ENCODE results near the gene RPL27A. TPM values are rescaled to one million over a fixed set of nuclear protein-coding genes. Genes with fewer than 3 reads are reported as not detected.
"Not testable (repeated sequence)": the region's sequence is repeated elsewhere in the genome, so short reads cannot be mapped to it uniquely, and the experiment has no call there.

Gene RPL27A
- 856 and 1,166 TPM in 2 replicates for total RNA-seq

DNA sequence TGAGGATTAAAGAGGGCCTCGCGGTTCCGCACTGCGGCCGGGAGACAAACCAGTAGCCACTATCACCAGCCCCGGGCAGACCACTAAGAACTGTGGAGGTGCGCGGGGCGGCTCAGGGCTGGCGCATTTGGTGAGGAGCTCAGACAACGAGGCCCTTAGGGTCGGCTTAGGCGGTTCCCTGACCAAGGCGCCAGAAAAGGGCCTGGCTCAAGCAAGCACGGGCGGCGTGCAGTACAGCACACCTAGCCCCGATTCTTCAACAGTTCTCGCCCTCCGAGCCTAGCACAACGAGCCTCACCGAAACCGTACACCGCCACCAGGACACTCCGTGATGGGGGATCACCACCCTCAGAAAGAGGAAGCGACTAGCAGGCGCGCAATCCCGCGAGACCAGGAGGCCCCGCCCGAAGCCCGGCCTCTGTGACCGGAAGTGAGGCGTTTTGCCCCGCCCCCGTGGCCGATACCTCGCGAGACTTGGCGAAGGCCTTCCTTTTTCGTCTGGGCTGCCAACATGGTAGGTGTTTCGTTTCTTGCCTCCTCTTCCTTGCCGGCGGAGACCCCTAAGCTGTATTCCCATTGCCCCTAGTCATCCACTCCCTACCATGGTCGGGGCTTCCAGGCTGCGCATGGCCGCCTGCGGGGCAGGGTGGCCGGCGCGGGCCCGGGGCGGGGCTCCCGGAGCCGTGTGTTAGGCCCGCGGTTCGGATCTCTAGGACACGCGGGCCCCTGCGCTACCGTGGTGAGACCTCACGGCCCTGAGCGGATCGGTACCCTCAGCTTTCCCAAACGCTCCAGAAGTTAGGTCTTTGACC, at the start of gene RPL27A, which contains the start of gene TRIM66:
Gene RPL27A (plus strand): TSS at position 490 of the 812 bp plus-strand sequence. CDS start 22 bp downstream, at position 512.
Gene TRIM66 (minus strand): TSS at position 363 of the 812 bp plus-strand sequence. CDS start 10,391 bp downstream, outside the sequence.
- no peak for DNase-seq (ENCODE audit: extremely low read depth, low read depth, low spot score)

DNA sequence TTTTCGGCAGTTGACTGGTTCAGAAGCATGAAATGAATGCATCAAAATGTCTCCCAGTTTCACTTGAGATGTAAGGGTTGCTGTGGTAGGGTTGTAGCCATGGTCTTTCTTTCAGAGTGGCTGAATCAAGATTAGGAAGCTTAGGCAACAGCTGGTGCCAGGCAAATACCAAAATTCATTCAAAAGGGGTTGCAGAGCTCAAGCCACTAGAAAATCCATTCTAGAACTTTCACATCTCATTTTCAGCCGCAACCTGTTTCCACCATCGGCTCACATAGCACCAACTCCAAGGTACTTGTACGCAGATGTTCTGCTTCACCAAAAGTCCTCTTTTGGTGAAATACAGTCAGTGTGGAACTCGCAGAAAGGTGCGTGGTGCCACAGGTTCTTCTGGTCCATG, 48.1 kb upstream of the RPL27A start:
- DNase-seq (ENCODE audit: extremely low read depth, low read depth, low spot score): no peak

DNA sequence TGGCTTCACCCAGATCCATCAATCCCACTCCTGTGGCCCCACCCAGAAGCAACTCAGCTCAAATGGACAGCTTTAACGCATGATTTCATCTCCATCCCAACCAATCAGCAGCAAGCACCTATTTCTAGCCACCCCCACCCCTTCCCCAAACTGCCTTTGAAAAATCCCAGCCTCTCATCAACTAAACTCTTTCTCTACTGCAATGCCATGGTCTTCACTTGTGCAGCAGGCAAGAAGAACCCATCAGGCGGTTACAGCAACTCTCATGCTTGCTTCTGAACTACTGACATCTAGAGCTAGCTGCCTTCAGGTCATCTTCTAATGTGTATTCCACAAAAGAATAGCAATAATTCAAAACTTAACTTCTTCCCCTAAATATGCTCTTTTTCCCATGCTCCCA, 46.5 kb upstream of the RPL27A start:
- DNase-seq (ENCODE audit: extremely low read depth, low read depth, low spot score): no peak

DNA sequence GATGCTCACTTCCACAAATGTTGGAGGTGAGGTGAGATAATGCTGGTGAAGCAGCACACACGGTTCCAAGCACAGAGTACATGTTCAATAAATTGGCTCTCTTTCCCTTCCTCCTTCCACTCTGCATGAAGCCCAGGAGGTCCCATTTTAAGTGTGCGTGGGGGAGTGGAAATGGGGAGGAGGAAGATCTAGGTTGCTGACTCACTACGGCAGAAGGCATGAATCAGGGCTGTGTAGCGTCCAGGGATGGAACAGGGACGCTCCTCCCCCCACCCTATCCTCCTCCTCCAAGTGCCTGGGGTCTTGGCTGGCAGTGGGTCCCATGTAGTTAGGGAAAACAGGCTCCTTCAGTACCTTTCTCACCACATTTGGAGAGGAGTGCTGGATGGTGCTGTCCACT, 44.3 kb upstream of the RPL27A start:
- DNase-seq (ENCODE audit: extremely low read depth, low read depth, low spot score): no peak

DNA sequence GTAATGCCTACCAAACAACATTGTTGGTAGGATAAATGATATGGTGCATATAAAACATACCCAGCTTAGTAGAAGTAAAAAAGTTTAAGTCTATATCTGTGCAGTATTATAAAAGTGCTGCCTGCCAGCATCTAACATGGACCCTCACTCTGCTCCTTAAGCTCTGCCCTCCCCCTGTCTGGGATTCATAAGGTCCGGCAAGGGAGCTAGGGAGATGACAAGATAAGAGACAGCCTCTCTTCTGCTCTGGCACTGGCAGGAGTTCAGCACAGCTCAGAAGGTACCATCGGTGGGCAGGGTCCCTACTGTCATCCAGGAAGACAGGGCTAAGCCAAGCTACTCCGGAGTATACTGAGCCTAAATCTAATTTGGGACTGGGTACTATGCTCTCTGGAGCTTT, 42.9 kb upstream of the RPL27A start:
- no peak for DNase-seq (ENCODE audit: extremely low read depth, low read depth, low spot score)

DNA sequence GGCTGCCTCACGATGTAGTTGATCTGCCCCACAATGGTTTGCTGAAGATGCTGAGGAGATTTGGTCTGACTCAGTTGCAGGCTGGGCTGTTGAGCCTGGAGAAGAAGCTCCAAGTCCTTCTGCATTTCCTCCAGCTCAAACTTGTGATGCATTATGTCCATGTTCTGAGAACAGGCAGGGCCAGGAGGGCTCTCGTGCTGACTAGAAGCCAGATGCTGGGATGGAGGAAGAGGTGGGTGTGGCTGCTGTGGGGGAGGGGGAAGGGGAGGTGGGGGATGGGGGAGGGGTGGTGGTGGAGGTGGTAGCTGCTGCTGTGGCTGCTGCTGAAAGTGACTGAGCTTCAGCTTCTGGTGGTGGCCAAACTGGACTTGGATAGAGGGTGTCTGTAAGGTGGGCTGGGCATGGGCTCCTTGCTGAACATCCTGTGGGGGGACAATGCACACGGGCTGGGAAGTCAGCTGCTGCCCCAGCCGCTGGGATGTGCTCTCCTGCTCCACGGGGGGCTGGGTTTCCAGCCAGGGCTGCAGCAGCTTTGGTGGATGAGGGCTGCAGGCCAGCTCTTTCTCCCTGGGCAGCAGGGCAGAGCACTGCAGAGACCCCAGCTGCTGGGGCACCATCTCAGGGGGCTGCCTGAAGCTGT, 42.2 kb upstream of the RPL27A start:
- no peak for DNase-seq (ENCODE audit: extremely low read depth, low read depth, low spot score)

DNA sequence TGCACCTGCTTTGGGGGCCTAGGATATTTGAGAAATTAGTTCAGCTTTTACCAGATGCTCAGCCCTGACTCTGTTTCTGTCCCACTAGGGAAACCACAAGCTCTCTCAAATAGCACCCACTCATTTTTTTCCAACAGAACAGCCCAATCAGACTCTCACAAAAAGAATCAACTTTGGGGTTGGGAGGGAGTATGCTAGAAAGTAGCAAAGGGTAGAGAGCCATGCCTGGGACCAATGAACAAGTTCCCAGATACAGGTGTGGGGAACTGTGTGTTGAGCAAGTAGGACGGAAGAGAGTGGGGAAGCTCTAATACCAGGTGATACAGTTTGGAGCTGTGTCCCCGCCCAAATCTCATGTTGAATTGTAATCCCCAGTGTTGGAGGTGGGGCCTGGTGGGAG, 41.3 kb upstream of the RPL27A start:
- no peak for DNase-seq (ENCODE audit: extremely low read depth, low read depth, low spot score)

DNA sequence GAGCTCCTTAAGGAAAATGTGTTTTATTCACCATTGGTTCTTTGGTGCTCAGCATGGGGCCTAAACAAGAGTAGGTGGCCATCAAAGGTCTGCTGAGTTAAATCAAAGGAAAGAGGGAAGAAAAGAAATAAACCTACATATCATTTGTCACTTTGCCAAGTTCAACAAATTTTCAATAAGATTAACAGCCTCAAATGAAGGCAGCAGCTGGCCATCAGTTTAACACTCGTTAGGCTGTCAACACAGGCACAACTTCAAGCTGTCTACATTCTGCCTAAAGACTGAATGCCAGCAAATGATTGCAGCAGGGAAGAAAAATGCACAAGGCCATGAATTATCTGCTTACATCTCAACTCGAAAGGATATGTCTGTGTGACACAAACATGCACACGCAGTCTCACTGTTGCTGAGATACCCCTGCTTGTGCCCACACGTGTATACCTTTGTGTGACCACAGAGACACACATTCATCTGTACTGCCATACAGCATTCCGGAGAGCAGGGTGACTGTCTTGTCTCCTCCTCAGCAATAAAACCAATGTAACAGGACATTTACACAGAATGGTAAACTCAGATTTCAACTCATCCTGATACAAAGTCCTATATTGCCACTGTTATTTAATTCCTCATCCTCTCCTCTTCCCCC, 40.3 kb upstream of the RPL27A start:
- no peak for DNase-seq (ENCODE audit: extremely low read depth, low read depth, low spot score)

DNA sequence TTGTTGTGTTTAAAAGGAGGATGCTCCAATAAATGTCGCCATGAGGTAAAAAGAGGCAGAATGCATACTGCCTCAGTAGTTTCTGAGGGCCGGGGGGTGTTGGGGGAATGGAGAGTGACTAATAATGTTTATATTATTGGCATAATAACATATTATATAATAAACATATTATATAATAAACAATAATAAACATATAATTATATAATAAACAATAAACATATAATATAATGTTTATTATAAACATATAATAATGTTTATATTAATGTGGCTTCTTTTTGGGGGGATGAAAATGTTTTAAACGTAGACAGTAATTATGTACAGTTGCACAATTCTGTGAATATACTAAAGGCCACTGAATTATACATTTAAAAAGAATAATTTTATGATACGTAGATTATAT, 35.7 kb upstream of the RPL27A start:
- DNase-seq (ENCODE audit: extremely low read depth, low read depth, low spot score): no peak

DNA sequence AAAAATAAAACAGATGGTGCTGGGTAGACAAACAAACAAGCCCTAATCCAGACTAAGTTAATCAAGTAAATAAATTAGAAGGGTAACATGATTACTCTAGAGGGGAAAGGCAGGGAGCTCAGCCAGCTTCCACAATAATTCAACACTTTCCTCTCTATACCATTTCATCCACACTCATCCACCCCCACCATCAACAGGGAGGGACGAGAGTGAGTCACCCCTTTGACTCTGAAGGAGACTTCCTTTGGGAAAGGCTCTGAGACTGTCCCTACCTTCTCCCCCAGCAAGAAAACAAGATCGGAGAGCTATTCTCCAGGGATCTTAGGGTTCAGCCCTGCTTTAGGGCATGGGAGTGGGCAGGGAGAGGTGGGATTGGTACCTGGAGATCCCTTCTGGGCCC, 33.2 kb upstream of the RPL27A start:
- no peak for DNase-seq (ENCODE audit: extremely low read depth, low read depth, low spot score)

DNA sequence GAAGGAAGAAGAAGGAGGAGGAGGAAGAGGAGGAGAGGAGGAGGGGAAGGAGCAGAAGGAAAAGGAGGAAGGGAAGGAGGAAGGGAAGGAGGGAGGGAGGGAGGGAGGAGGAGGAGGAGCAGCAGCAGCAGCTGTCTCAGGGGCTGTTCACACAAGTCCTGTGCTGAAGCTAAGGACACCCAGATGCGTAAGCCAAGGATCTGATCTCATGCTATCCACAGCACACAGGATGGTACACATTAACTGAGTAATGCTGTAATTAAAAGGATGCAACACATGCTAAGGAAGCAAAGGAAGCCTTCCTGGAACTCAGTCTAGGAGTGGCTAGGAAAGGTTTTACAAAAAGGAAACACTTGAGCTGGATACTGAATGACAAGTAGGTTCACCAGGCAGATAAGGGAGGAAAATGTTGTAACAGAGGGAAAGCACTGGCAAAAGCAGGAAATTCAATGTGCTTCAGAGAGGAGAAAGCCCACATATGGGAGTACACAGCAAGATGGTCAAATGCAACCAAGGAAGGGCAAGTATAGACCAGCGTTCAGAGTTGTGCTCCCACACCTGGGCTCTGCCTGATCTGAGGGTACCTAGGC, 32.1 kb upstream of the RPL27A start:
- DNase-seq (ENCODE audit: extremely low read depth, low read depth, low spot score): no peak

DNA sequence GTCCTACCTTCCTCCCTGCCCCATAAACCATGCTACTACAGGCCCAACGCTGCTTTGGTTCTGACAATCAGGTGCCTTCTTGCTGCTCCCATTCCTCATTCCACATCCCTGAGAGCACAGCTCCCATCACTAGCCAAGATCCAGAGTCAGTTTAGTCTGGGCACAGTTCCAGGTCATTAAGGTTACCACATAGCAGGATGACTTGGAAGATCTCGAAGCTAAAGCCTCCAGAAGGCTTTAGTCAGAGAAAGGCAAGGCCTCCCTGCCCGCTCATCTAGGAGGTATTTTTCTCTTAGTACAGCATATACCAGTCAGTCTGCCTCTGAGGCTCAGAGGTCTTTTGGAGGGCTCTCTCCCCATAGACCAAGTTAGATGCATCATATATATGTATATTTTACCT, 30.5 kb upstream of the RPL27A start:
- DNase-seq (ENCODE audit: extremely low read depth, low read depth, low spot score): no peak

DNA sequence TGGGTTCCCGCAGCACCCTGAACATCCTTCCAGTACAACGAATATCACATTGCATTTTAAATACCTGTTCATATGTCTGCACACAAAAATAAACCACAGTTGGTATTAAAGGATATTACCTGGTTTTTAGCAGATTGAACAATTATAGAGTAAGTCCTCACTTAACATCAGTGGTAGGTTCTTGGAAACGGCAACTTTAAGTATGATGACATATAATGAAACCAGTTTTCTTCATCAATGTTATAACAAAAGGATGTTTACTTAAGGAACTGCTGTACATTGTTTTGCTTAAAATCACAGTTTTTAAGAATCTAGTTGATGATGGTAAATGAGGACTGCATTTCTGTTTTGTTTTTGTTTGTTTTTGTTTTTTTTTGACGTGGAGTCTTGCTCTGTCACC, 28.1 kb upstream of the RPL27A start:
- DNase-seq (ENCODE audit: extremely low read depth, low read depth, low spot score): no peak

DNA sequence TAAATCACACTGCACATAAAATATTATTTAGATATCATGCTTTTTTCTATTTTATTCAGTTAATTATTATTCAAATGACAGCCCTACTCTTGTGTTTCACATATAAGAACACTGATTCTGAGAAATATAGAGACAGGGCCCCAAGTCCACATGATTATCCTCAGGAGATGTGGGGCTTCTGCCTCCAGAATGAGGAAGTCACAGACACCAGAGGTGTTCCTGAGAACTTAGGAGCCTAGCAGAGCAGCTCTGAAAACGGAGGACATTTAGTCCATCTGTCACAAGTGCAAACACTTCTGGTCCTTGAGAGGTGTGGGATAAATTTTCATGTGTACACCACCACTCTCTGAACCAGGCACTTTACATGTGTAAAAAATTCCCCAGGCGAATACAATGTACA, 26.3 kb upstream of the RPL27A start:
- DNase-seq (ENCODE audit: extremely low read depth, low read depth, low spot score): no peak

DNA sequence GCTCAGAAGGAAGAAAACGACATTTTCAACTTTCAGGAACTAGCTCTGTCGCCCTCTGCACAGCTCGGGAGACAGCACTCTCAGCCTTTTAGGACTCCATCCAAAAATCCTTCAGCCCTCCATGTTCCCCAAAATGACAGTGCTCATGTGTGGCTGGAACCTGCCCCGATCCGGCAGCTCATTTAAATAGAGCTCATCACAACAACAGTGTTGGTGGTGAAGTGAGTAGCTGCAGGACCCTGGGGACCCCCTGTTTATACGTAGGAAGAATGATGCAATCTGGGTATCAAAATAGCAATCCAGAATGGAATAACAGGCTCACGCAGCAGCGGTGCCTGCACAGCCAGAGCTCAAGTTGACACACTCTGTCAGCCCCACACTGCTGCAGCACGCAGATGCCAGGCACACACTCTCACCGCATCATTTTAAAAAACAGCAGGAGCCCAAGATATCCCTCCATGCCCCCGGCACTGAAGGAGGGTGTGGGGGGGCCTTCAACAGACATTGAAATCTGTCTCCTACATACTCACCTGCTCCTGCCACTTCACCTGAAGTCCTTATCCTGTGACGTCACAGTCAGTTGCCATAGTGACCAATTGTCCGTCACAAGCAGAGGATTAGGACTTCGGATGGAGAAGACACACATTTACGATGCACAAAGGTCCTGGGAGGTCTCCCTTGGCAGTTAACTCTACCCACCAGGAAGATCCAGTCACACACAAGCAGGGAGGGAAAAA, 24.1 kb upstream of the RPL27A start:
- DNase-seq (ENCODE audit: extremely low read depth, low read depth, low spot score): no peak

DNA sequence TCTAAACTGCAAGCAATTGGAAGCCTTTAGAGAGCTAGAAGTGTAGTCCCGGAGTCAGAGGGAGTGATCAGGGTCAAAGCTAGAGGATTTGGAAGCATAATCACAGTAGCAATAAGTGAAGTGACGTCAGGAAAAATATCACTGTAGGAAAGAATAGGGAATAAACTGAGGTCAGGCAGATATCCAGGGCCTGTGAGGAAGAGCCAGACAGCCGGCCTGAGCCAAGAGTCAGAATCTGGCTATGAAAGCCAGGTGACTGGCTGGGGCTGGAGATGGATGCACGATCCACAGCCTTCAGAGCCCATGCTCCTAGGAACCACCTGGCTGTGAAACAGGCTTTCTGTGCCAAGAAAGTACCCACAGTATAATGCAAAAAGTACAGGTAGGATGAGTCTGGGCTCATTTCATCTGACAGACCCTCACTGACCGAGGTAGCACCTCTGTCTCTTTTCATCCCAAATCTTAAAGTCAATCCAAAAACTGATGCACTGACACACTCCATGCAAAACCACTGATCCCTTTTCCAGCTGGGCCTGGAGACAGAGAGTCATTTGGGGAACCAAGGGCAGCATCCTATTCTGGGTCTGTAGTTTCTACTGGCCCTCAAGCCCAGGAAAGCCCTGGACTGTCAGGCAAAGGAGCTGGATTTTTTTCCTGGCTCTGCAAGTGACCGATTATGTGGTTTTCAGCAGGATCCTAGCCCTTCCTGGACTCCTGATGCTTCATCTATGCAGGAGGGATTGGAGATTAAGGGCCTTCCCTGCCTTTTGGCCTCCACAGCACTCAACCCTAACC, 21.4 kb upstream of the RPL27A start:
- no peak for DNase-seq (ENCODE audit: extremely low read depth, low read depth, low spot score)

DNA sequence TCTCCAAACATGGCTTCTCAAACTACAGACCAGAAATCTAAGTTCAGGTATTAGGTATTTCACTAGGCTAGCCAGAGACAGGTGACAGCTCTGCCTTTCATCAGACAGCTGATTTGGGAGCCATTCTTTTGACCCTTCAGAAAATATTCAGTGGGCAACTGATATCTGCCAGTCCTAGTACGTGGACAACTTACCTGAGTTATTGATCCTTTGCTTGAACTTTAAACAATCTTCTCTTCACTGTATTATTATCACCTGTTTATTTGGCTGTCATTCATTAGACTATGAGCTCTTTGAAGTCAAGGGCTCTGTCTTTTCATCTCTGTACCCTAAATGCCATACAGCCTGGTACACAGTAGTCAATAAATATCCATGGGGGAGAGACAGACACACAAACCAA, 17.4 kb upstream of the RPL27A start:
- no peak for DNase-seq (ENCODE audit: extremely low read depth, low read depth, low spot score)

DNA sequence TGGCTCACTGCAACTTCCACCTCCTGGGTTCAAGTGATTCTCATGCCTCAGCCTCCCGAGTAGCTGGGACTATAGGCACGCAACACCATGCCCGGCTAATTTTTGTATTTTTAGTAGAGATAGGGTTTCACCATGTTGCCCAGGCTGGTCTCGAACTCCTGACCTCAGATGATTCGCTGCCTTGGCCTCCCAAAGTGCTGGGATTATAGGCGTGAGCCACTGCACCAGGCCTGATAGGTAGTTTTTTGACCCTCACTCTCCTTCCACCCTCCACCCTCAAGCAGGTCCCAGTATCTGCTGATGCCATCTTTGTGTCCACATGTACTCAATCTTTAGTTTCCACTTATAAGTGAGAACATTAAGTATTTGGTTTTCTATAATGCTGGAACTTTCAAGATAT, 12.5 kb upstream of the RPL27A start:
- DNase-seq (ENCODE audit: extremely low read depth, low read depth, low spot score): not testable (repeated sequence)

DNA sequence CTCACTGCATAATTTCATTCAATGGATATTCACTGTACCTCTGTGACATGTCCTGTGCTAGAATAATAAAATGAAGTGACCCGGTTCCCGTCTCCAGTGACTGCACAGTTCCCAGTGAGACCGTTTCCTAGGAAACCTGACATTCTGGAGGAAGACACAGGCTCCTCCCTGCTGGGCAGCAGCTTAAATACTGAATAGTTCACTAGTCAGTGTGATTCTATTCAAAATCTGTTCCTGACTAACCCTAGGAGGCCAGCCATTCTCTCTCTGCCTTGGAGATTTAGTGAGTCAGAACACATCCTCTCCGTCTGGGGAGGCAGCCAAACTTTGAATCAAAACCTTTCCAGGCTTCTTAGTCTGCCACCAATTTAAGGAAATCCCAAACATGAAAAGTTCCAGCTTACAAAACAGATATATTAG, 11.4 kb upstream of the RPL27A start:
- peak; percentile 72 for DNase-seq (ENCODE audit: extremely low read depth, low read depth, low spot score)

DNA sequence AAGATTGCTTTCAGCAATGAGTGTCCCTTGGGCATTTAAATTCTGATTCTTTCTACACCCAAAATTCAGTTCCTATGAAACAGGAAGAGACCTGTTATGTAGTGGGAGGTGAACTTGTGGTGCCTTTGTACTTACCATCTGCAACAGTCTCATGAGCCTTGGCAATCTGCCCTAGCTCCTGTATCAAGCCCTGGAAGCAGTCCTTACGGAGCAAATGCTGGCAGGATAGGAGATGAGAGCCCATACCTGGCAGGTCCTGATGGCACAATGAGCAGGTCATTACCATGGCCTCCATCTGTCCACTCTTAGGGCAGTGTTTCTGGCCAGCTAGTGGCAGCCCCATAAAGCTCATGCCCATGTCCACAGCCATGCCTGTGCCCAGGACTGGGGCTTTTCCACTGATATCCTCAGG, 10.9 kb upstream of the RPL27A start:
- DNase-seq (ENCODE audit: extremely low read depth, low read depth, low spot score): no peak
